T follicular helper cell (primary cell): Measurements from ENCODE around the gene CHCHD4.

Experiments used
- DNase-seq: peaks from one replicate; pipeline ENCODE4 v3.0.0-alpha.2; 2020; ENCODE audit warnings: low read depth
- total RNA-seq, 2 experiments: gene quantifications; one replicate each; lab custom pipeline; 2026; lab: John Stamatoyannopoulos, UW

Gene CHCHD4
- 11.1 to 17.9 reads per million in 2 experiments for total RNA-seq

DNA sequence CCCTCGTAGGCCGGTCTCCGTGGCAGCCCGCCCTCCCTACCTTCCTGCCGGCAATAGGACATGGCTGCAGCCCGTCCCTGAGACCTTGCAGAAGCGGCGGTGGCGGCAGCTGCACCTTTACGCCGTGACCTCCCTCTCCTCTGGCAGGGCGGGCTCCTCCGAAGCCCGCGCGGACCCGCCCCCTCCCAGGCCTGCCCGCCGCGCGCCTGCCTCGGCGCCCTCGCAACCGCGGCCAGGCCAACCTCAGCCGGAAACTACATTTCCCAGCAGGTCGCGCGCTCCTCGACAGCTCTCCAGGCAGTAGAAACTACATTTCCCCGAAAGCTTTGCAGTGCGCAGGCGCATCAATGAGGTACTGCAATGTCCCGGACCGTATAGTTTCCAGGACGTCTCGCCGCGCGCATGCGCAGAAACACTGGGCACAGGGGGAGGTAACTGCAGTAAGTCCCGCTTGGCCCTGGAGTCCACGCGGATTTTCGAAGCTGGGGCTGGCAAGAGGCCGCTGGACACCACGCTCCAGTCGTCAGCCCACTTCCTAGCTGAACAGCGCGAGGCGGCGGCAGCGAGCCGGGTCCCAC is at the start of gene CHCHD4, which contains the start of gene TMEM43:
TSS of gene CHCHD4 (minus strand) at position 256 of the 578 bp plus-strand sequence. CDS start at position 62, 194 bp downstream.
TSS of gene TMEM43 (plus strand) at position 438 of the 578 bp plus-strand sequence. CDS start 142 bp downstream, outside the sequence.
- peak; percentile 98 for DNase-seq

DNA sequence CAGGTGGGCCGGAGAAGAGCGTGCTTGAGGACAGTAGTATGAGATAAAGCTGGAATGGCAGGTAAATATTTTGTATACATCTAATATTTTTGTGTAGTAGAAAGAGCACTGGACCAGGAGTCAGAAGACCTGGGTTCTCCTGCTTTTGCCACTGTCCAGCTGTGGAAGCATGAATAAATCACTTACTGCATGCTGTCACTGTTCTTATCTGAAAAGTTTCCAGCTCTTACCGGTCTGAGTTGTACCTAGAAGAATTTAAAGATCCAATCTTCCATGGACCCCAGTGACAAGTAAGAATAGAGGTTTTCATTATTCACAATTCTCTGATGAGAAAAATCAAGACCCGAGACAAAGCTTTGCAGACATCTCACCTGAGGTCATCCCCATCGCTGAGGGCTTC is 47.8 kb upstream of the CHCHD4 start:
- DNase-seq, result no peak

DNA sequence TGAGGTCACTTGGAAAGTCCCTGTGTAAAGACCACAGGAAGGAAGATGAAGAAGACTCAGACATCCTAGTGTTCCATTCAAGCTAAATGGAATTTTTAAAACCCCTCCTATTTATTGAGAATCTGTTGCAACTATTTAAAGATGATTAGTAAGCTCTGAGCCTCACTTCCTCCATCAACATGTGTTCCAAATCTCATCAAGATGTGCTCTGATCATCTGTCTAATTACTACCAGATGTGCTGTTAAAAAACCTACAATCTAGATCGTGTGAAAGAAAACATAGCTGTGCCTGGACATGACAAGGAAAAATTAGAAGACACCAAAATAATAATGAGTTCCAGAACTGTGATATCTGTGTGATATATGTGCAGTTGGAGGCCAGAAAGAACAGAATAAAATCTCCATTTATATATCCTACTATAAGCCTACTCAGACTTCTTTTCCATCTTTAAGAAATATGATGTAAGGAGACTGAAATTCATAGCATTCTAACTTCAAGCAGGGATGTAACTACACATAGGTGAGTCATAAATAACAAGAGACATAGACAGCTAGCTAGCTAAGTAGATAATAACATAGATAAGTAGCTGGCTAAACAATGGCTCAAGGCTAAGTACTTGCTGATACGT is 46.0 kb upstream of the CHCHD4 start:
- DNase-seq, result no peak

DNA sequence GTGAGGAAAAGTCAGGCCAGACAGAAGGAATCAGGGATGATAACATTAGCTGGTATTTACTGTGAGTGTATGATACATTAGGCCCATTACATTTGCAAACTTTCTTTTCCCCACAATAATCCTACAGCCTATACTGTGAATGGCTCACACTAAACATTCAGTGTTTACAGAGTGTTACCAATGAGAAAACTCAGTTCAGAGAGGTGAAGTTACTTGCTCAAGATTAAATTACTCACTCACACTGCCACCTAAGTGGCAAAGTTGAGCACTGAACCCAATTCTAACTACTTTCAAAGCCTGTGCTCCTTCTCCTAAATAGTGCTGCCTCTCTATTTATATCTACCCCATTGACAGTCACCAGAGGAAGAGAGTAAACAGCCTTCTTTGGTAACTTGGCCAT is 45.2 kb upstream of the CHCHD4 start:
- DNase-seq, result no peak

DNA sequence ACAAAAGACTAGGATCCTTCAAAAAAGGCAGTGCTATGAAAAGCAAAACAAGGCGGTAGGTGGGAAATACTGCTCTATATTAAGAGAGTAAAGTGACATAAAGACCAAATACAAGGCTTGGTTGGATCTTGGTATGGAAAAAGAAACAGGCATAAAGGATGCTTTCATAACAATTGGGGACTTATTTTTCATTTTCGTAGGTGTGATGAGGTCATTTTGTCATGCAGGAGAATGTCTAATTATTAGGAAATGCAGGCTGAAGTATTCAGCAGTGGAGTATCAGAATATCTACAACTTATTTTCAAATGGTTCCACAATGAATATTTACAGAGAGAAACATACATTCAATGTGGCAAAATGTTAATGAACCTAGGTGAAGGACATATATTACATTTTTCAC is 44.8 kb upstream of the CHCHD4 start:
- DNase-seq, result no peak

DNA sequence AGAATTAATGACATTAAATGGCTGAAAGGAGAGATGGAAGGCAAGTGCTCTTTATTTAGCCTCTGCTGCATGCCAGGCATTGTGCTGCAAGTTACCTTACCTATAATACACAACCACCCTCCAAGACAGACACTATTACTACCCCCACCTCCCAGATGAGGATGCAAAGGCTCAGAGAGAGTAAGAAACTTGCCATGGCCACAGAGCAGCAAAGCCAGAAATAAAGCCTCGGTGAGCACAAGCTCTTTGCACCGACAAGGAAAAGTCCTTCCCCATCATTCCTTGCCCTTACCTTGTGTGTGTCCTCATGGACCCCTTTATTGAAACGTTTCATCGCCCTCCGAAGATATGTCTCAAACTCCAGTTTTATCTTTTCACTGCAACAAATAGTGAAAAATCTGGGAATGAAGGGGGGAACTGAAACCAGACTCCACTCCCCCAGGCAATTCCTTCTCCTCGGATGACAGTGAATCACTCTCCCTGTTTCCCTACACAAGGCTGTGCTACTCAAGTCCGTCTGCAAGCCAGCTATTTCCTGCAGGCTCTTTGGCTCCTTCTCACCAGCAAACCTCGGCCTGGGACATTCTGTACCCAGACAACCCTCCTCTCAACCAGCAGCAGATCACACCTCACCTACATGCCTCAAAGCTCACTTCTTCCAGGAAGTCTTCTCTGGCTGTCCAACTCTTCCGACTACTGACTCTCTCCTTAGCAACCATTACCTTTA is 42.4 kb upstream of the CHCHD4 start:
- no peak for DNase-seq

DNA sequence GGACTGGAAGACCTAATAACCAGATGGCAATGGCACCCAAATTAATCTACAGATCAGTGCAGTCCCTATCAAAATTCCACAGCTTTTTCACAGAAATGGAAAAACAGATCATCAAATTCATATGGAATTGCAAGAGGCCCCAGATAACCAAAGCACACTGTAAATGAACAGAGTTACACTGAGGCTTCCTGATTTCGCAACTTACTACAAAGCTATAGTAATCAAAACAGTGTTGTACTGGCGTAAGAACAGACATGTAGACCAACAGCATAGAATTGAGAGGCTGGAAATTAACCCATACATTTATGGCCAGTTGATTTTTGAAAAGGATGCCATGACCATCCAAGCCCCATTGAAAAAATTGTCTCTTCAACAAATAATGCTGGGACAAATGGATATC is 37.5 kb upstream of the CHCHD4 start:
- DNase-seq, result no peak

DNA sequence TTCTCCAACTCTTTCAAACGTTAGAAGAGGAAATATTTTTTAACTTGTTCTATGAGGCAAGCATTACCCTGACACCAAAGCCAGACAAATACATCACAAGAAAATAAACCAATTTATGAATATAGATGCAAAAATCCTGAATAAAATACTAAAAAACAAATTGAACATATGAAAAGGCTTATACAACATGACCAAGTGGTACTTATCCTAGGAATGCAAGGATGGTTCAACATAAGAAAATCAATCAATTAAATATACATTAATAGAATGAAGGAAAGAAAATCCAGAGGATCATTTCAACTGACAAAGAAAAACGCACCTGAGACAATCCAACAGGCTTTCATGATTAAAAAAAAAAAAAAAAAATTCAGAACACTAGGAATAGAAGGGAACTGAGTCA is 36.6 kb upstream of the CHCHD4 start:
- DNase-seq, result no peak

DNA sequence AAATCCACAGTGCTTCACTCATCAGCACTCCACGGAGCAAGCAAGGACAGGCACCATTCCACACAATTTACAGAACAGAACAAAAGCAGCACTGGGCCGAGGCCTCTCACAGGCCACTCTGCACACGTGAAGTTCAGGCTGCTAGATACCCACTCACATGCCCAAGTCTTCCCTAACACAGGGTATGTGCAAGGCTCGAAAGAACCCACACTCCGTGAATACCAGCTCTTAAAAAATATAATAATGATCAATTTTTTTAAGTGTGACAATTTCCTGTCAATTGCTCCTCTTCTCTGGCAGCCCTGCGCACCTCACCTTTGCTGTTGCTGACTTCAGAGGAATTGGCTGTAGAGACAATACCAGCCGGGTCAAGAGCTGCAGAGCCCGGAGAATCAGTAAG is 34.8 kb upstream of the CHCHD4 start:
- no peak for DNase-seq

DNA sequence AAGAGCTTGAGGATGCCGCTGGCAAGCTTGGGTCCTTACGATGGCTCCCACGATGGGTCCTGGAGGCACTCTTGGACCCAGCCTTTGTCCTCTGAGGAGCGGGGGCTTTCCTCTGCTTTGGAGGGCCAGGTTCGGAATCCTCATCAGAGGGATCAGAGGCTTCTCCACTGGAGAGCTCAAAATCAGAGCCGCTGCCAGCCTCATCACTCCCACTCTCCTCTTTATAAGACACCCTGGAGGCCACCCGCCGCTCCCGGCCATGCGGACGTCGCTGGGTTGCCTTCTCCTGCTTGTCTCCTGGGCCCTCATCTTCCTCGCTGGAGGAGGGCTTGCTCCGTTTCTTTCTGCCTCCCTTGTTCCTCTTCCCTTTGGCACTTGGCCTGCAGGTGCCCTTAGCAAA is 33.7 kb upstream of the CHCHD4 start:
- DNase-seq, result no peak

DNA sequence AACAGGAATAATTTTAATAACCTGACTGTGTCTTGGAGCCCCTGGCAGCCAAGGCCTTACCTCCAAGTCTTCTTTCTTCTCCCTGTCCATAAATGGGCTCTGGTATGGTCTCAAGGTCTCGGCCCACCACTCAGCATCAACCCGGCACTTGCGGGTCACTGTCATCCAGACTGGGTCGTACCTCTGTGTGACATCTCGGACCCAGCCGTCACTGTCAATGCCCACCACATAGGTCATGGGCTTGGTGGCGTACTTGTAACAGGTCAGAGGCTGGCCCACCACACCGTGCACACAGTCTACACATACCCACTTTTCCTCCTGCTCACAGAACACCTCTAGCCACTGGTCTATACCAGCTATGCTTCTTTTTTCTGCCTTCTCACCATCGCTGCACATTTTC is 33.3 kb upstream of the CHCHD4 start:
- DNase-seq, result no peak

DNA sequence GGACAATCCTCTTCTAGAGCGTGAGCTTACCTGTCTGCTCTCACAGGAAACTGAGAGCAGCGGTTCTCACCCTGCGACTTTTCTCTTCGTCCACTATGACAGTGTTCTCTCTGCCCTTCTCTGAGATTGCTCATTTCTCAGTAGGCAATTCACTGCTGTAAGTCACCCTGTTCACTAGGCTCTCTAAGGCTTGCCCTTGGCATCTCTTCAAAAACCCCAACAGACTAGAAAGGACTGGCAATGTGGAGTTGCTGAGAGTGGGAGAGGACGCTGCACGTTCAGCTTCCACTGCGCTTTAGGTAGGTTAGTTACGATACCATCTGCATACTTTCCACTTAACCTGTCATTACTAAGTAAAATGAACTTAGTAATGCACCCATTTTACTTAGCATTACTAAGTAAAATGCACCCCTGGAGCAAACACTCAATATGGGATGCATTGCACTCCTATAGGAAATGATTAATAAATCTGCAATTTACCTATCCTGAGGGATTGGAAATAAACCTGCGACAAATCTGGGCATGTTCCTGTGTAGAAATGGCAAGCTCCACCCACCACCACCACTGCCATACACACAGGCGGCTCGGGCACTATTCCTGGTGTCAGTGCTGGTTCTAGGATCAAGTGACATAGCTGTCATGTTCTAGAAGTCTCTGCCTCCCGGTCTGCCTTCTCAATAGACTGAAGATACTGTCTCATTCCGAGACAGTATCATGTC is 32.3 kb upstream of the CHCHD4 start:
- no peak for DNase-seq

DNA sequence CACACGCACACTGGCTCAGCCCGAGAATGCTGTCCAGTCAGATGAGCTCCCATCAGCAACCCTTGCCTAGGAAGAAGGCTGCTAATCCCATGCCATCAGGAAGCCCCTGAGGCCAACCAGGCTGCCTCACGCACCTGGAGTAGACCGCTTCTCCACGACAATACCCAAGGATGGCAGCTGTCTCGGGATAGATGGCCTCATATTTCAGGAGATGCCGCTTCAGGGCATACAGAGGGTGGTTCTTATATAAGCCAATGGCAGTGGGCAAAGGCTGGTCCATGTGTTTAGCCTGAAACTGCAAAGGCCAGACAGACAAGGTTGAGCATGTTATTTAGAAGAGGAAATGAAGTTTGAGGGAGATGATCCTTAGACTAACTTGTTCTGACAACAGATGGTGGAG is 31.5 kb upstream of the CHCHD4 start:
- no peak for DNase-seq

DNA sequence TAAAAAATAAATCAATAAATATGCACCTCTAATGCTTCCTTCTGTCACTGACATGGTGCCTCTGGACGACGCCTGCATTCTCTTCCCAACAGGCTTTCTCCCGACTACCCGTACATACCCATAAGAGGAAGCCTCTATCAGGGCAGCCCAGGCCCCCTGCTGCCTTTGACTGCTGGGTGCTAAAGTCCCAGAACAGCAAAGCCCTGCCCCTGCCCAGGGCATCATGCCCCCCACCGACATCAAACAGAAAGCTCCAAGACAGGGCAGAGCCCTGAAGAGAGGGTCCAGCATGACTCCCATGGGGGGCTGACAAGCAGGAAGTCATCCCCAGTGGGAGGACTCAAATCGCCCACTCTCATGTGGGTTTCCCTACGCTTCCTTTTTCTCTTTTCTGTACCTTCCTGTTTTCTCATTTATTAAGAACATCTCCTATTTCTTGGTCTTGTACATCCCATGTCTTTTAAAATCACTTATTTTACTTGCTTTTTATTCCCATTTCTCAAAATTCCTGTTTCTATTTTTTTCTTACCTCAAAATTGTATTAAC is 30.3 kb upstream of the CHCHD4 start:
- no peak for DNase-seq

DNA sequence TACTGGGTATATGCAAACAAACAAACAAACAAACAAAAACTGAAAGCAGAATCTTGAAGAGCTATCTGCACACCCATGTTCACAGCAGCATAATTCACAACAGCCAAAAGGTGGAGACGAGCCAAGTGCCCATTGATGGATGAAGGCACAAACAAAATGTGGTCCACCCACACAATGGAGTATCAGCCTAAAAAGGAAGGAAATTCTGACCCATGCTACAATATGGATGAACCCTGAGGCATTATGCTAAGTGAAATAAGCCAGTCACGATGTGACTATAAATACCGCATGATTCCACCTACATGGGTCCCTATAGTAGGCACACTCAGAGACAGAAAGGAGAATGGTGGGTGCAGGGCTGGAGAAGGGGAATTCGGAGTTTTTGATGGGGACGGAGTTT is 29.6 kb upstream of the CHCHD4 start:
- no peak for DNase-seq

DNA sequence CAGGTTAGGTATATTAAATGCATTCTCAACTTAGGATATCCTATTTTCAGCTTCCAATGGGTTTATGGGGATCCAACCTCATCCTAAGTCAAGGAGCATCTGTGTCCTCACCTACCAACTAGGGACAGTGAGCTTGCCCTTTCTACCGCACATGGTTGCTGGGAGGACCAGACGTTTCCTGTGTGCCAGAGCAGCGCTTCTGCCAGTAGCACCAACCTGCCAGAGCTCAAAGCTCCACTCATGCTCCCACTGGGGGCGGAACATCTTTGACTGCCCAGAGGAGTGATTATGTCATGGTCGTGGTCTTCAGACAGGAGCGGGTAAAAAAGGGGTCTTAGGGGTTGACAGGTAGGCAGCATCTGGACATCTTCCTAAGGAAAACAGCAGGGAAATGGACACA is 29.0 kb upstream of the CHCHD4 start:
- DNase-seq, result no peak

DNA sequence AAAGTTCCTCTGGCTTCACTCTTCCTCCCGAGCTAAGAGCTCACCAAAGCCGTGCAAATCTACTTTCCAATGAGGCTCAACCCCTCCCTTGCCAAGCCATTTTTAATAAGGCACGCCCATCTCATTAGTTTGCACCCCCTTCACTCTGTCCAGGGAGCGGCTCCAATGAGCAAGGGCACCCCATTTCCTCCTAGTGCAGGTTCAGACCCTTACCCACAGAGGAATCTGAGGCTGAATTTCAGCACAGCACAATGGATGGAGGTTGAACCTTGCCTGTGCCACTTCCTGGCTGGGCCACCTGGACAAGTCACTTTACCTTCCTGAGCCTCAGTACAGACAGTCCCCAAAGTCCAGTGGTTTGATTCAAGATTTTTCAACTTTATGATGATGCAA is 28.3 kb upstream of the CHCHD4 start:
- no peak for DNase-seq

DNA sequence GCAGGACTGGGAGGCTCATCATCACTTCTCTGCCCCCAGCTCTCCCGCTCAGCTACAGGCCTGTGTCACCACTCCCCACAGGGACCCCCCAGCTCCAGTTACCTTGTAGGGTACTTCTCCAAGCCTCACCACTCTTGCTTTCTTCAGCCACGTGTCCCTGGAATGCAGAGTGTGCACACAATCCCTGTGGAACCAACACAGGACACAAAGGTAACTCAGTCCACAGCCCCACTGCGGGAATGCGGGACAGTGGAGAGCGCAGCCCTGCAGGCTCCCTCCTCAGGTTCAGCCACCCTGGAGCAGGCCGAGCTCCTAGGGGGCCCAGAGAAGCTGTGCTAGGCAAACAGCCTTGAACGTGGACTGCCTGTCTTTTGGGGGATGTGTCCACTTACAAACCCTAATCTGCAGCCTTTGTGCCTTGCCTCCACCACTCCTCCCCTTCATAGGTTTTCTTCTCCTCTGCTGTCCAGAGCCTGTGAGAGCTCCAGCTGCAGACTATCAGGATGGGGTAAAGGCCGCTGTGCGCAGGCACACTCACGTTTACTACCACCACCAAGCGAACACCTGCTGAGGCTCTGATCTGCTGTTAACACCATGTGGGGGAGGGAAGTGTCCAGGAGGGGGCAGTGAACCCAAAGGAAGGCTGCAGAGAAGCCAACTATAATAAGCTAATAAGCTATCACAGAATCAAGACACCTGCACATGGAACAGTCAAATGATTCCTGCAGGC is 27.7 kb upstream of the CHCHD4 start:
- DNase-seq, result no peak

DNA sequence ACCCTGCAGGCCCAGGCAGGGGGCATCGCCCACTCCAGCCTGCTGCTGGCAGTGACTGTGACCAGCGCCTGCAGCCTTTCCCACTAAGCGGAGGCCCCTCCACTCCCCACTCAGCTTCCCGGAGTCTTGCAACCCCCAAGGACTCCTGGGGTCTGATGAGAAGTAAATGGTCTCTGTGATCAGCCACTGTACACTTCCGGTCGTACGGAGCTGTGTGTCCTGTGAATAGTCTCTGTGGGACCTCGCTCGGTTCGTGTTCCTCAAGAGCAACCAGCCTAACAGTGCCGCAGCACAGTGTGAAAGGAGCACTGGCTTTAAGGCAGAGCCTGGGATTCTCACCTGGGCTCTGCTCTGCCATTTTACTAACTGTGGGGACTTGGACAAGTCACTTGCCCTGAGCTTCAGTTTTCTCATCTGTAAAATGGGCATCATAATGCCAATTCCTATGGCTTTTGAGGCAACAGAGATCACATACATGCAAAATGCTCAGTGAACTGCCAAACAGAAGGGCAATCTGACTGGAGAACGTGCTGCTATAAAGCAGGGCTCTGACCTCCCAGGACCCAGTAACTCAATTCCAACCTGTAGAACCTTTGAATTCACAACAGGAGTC is 26.9 kb upstream of the CHCHD4 start:
- DNase-seq, result no peak

DNA sequence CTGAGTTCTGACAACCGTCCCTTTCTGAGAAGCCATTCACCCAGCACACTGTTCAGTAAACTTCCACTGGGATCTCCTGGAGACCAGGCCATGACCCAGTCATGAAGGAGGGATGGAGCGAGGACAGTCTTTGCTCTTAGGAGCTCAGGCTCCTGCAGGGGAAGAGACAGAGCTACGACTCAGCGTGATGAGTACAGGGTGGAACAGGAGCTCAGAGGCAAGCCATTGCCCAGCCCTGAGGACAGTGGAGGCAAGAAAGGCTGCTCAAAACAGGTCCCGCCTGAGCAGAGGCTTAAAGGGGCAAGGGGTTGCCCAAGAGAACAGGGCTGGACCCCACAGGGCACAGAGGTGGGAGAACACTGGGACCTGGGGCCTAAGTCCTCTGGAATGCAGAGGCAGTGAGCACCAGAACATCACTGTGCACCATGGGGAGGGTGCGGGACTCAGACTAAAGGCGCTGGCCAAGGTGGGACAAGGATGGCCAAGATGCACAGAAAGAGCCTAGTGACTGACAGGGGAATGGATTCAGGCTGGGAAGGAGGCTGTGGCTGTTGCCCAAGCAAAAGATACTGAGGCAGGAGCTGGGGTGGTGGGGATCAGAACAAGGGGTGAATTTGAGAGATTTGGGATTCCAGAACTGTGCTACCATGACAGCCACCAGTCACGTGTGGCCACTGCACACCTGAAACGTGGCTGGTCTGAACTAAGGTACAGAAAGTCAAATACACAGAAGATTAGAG is 26.0 kb upstream of the CHCHD4 start:
- DNase-seq, result no peak

DNA sequence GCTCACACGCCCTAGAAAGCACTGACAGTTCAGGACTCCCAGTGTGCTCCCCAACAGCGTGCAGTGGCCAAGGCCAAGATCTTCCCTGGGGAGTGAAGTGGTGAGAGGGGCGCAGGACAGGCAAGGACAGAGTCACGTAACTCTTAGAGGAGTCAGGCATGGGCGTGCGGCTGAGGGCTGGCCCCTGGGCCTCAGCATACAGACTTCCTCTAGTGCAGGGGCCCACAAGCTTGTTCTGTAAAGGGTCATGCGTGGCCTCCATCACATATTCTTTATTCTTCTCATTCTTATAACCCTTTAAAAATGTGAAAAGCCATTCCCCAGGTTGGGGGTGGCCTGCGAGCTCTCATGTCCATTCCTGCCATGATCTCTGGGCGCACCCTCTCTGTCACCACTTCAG is 25.4 kb upstream of the CHCHD4 start:
- no peak for DNase-seq
